Adrenal gland (tissue), 12 donors: ENCODE measurements around the gene C13orf42. TPM values are rescaled to one million over a fixed set of nuclear protein-coding genes. Genes with fewer than 3 reads are reported as not detected.

Source experiments
- DNase-seq, 7 donors: peaks; one replicate each; pipeline ENCODE4 v3.0.0-alpha.2; 2019 to 2020
- H3K27ac ChIP-seq, 5 donors: fragments of 200-600 bp; sonication (generic) in 4 of 5; 1 replicate in 3 of 5; 2 replicates in 2 of 5; pipeline versions ENCODE4 v1.5.1 to v1.8.0; 2016 to 2020; ENCODE audit warnings: mild to moderate bottlenecking in 1 of 5
- H3K27me3 ChIP-seq: fragments of 200-600 bp; 2 replicates; pipeline ENCODE4 v1.8.0; 2021
- H3K36me3 ChIP-seq, 2 donors: fragments of 200-600 bp; replicated peaks in 1 of 2; 1 replicate in 1 of 2; 2 replicates in 1 of 2; pipeline versions ENCODE4 v1.5.1 to v1.8.0; 2018 to 2022
- H3K4me1 ChIP-seq, 2 donors: fragments of 200-600 bp; replicated peaks in 1 of 2; 1 replicate in 1 of 2; 2 replicates in 1 of 2; pipeline versions ENCODE4 v1.5.1 to v1.8.0; 2018 to 2021
- H3K4me3 ChIP-seq, 4 donors: fragments of 200-600 bp; sonication (generic) in 3 of 4; one replicate each; pipeline ENCODE4 v1.5.1; 2016 to 2018
- H3K9me3 ChIP-seq, 3 donors: fragments of 200-600 bp; sonication (generic) in 1 of 3; replicated peaks in 1 of 3; 1 replicate in 2 of 3; 2 replicates in 1 of 3; pipeline versions ENCODE4 v1.5.1 to v1.8.0; 2016 to 2021
- CTCF ChIP-seq, 6 experiments: fragments of 450-650 bp in 4 of 6; fragments of 200-600 bp in 2 of 6; sonication (generic) in 1 of 6; IDR thresholded peaks; 1 replicate in 5 of 6; 2 replicates in 1 of 6; pipeline versions ENCODE4 v1.5.1 to v1.8.0; 2016 to 2021; ENCODE audit warnings: antibody characterized with exemption in 6 of 6, mild to moderate bottlenecking in 2 of 6, moderate library complexity in 1 of 6
- POLR2A ChIP-seq, 2 donors: fragments of 450-650 bp; IDR thresholded peaks; one replicate each; pipeline ENCODE4 v1.6.1; 2017; ENCODE audit warnings: antibody characterized with exemption in 2 of 2, mild to moderate bottlenecking in 2 of 2, moderate library complexity in 1 of 2
- WGBS, 4 donors: extraction: QIAGEN DNeasy Blood & Tissue Kit in 2 of 4; methylation state at CpG; one replicate each; pipeline versions ENCODE4 v1.1.5 to v1.1.7; 2013 to 2017; 5-methylcytosine and 5-hydroxymethylcytosine counted together
- intact Hi-C, 2 donors: fragments of 100-400 bp; cut with DNase I; formaldehyde crosslinking; loops; one replicate each; pipeline versions ENCODE4 v1.14.1 to v1.15.0; 2022 to 2023
- polyA plus RNA-seq, 3 donors: library from polyadenylated mRNA; stranded (reverse); fragments of 200-250 nt in 2 of 3; fragments of 350-450 nt in 1 of 3; fragmentation: Illumina TruSeq in 1 of 3; extraction: RNeasy Lipid Tissue Mini Kit (QIAGEN cat#74804) in 1 of 3; gene quantifications; one replicate each; pipeline ENCODE4 v1.2.3, GENCODE V29; 2013 to 2014
- total RNA-seq, 9 donors: library from RNA; depleted of rRNA in 4 of 9; stranded (reverse); fragments of >200 nt in 4 of 9; fragments of 120-200 nt in 1 of 9; fragmentation: NEBNext Ultra II Directional in 1 of 9; extraction: Animal tissue kit (Norgen Biotek cat#: 25700) in 1 of 9; gene quantifications; one replicate each; pipeline versions ENCODE4 v1.1.0 to v1.2.4, GENCODE V29; 2013 to 2023
- donor health status: healthy with polysubstance abuse.
- donor health status: Bipolar disorder and iron deficiency.
- donor health status: DM: yes; HTN: yes; CAD: no.
- donor health status: DM: no; HTN: no; CAD: no.
- donor health status: DM: no; HTN: no; CAD: no.
- donor health status: DM: yes; HTN: yes; CAD: no.

The C13orf42 gene
- total and polyA plus RNA-seq, 12 donors = not detected

- intact Hi-C loops = no loop called here
- TF ChIP-seq POLR2A (IDR thresholded peaks at IDR 0.05) (no peak), CTCF (IDR thresholded peaks at IDR 0.05) (no peak)
- DNase-seq = no peak
- Histone ChIP-seq H3K27ac (no peak overlapping the region), H3K9me3 (no peaks in the 10 kb centered on the region), H3K27me3 (no peaks in the 10 kb centered on the region), H3K4me3 (no peak overlapping the region), H3K4me1 (no peaks in the 10 kb centered on the region), H3K36me3 (no peaks in the 10 kb centered on the region)
Measured at GRCh38 chr13:51048616-51049015, 62.5 kb downstream of the C13orf42 start.

GRCh38 chr13:51048166-51048461, 63.0 kb downstream of the C13orf42 start:
- Histone ChIP-seq H3K27ac (no peak overlapping the region), H3K4me3 (no peak overlapping the region), H3K9me3 (no peaks in the 10 kb centered on the region), H3K27me3 (no peaks in the 10 kb centered on the region), H3K4me1 (no peaks in the 10 kb centered on the region), H3K36me3 (no peaks in the 10 kb centered on the region)
- no peak for TF ChIP-seq CTCF (IDR thresholded peaks at IDR 0.05)
- TF ChIP-seq POLR2A (IDR thresholded peaks at IDR 0.05) = no peak
- intact Hi-C loops = no loop called here
- WGBS, 4 donors = 72 to 93% (median 83%) methylated on average over 2 of the region's 2 CpGs
- no peak for DNase-seq

- WGBS, 4 donors = 63 to 84% (median 82%) methylated on average over 6 of the region's 6 CpGs
- no peak overlapping the region for H3K4me3 ChIP-seq
- TF ChIP-seq CTCF (IDR thresholded peaks at IDR 0.05) (no peak), POLR2A (IDR thresholded peaks at IDR 0.05) (no peak)
Measured at GRCh38 chr13:51047434-51048165, 63.5 kb downstream of the C13orf42 start.

GRCh38 chr13:51045451-51045850, 65.6 kb downstream of the C13orf42 start:
- H3K27ac ChIP-seq = no peak overlapping the region
- no peaks in the 10 kb centered on the region for H3K9me3 ChIP-seq
- H3K4me3 ChIP-seq = no peak overlapping the region
- H3K4me1 ChIP-seq = no peaks in the 10 kb centered on the region
- no peak for DNase-seq
- no peak for TF ChIP-seq POLR2A (IDR thresholded peaks at IDR 0.05)
- no peak for TF ChIP-seq CTCF (IDR thresholded peaks at IDR 0.05)
- H3K27me3 ChIP-seq = no peaks in the 10 kb centered on the region
- no peaks in the 10 kb centered on the region for H3K36me3 ChIP-seq
- 66 to 69% (median 67%) methylated on average over 2 to 5 of the region's 5 CpGs for WGBS, 4 donors
- intact Hi-C loops = no loop called here

More at GRCh38 chr13:51047434-51048165, 63.5 kb downstream of the C13orf42 start:
- Histone ChIP-seq H3K36me3 (no peaks in the 10 kb centered on the region), H3K4me1 (no peaks in the 10 kb centered on the region), H3K27ac (no peak overlapping the region), H3K27me3 (no peaks in the 10 kb centered on the region), H3K9me3 (no peaks in the 10 kb centered on the region)
- no peak for DNase-seq
- intact Hi-C loops = no loop called here
